ENCODE measurements around the gene IMPG1. TPM values are rescaled to one million over a fixed set of nuclear protein-coding genes. Genes with fewer than 3 reads are reported as not detected.

The IMPG1 gene
- total and polyA plus RNA-seq, 10 donors, result 0.02 to 0.10 TPM; not detected in 8

DNA sequence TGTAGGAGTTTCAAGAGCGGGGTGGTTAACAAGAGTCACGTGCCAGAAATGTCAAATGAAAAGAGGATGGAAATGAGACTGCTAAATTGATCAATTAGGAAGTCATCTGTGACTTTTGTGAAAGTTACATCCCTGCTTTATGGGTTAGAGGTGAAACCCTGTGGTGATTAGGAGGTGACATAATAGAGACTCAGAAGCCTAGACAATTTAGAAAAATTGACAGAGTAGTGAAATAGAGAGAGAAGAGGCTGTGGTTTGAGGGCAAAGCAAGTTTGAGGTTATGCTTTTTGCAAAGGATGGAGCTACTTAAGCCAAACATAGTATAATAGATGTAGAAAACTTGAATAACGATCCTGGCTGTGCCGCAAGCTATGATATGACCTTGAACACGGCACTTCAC, 71.8 kb downstream of the IMPG1 start:
- Histone ChIP-seq H3K36me3 (no peaks in the 10 kb centered on the region), H3K9me3 (no peaks in the 10 kb centered on the region), H3K4me1 (no peaks in the 10 kb centered on the region), H3K27ac (no peak overlapping the region), H3K27me3 (replicated peaks in 1 of 7) (no peaks in the 10 kb centered on the region), H3K4me3 (no peak overlapping the region)
- WGBS, 5 donors, result 72 to 78% (median 74%) methylated on average over 5 of the region's 5 CpGs
- TF ChIP-seq POLR2A (IDR thresholded peaks at IDR 0.05), result no peak
- TF ChIP-seq, protein P1, sequence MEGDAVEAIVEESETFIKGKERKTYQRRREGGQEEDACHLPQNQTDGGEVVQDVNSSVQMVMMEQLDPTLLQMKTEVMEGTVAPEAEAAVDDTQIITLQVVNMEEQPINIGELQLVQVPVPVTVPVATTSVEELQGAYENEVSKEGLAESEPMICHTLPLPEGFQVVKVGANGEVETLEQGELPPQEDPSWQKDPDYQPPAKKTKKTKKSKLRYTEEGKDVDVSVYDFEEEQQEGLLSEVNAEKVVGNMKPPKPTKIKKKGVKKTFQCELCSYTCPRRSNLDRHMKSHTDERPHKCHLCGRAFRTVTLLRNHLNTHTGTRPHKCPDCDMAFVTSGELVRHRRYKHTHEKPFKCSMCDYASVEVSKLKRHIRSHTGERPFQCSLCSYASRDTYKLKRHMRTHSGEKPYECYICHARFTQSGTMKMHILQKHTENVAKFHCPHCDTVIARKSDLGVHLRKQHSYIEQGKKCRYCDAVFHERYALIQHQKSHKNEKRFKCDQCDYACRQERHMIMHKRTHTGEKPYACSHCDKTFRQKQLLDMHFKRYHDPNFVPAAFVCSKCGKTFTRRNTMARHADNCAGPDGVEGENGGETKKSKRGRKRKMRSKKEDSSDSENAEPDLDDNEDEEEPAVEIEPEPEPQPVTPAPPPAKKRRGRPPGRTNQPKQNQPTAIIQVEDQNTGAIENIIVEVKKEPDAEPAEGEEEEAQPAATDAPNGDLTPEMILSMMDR (IDR thresholded peaks at IDR 0.05 in 8 of 11, conservative IDR thresholded peaks at IDR 0.05 in 3 of 11), result no peak
- no peak for TF ChIP-seq POLR2AphosphoS5 (IDR thresholded peaks at IDR 0.05)
- intact Hi-C loops (cut with DNase I; ENCODE audit: low total_unique reads), result no loop called here
- no peak for DNase-seq

DNA sequence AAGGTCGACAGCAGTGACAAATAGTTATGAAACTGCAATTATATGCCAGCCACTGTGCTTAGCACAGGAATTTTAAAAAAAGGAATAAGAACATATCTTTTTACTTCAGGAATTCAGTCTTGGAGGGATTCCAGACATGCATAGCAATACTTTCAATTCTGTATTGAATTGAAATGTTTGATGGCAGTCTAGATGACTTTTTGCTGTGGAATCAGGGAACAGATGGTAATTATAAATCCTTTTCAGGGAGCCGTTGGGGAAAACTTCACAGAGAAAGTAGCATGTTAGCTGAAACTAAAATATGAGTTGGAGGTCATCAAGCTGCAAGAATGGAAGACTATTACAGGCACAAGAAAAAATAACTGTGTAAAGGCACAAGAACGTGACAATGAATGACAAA, 74.8 kb downstream of the IMPG1 start:
- Histone ChIP-seq H3K9me3 (no peaks in the 10 kb centered on the region), H3K4me3 (no peak overlapping the region), H3K27ac (no peak overlapping the region), H3K27me3 (replicated peaks in 1 of 7) (no peaks in the 10 kb centered on the region), H3K36me3 (no peaks in the 10 kb centered on the region), H3K4me1 (no peaks in the 10 kb centered on the region)
- TF ChIP-seq POLR2A (IDR thresholded peaks at IDR 0.05) (no peak), POLR2AphosphoS5 (IDR thresholded peaks at IDR 0.05) (no peak)
- TF ChIP-seq, protein P1 (IDR thresholded peaks at IDR 0.05 in 8 of 11, conservative IDR thresholded peaks at IDR 0.05 in 3 of 11), result no peak
- no peak for DNase-seq
- WGBS, 5 donors, result 44 to 65% (median 55%) methylated on average over 3 of the region's 3 CpGs
- intact Hi-C loops (cut with DNase I; ENCODE audit: low total_unique reads), result no loop called here

- no peak for DNase-seq
- intact Hi-C loops (cut with DNase I; ENCODE audit: low total_unique reads), result no loop called here
- no peaks in the 10 kb centered on the region for H3K27me3 ChIP-seq (replicated peaks in 1 of 7)
- H3K9me3 ChIP-seq, result no peaks in the 10 kb centered on the region
- H3K27ac ChIP-seq, result no peak overlapping the region
- H3K4me1 ChIP-seq, result no peaks in the 10 kb centered on the region
- TF ChIP-seq, protein P1 (IDR thresholded peaks at IDR 0.05 in 8 of 11, conservative IDR thresholded peaks at IDR 0.05 in 3 of 11), result no peak
- no peak for TF ChIP-seq POLR2A (IDR thresholded peaks at IDR 0.05)
- no peak for TF ChIP-seq POLR2AphosphoS5 (IDR thresholded peaks at IDR 0.05)
- WGBS, 5 donors, result 50 to 53% (median 52%) methylated on average over 6 of the region's 6 CpGs
- no peaks in the 10 kb centered on the region for H3K36me3 ChIP-seq
- H3K4me3 ChIP-seq, result no peak overlapping the region
Measured at GRCh38 chr6:75993236-75994162, 79.0 kb downstream of the IMPG1 start.

DNA sequence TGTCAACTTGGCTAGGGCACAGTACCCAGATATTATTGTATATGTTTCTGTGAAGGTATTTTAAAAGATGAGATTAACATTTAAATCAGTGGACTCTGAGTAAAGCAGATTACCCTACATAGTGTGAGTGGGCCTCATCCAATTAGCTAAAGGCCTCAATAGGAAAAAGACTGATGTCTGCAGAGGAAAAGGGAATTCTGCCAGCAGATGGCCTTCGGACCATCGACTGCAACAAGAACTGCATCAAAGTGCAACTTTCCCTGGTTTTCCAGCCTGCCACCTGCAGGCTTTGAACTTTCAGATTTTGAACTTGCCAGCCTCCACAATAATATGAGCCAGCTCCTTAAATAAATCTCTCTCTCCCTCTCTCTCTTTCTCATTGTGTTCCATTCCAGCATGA, 80.5 kb downstream of the IMPG1 start:
- no peak for TF ChIP-seq POLR2A (IDR thresholded peaks at IDR 0.05)
- TF ChIP-seq, protein P1 (IDR thresholded peaks at IDR 0.05 in 8 of 11, conservative IDR thresholded peaks at IDR 0.05 in 3 of 11), result no peak
- TF ChIP-seq POLR2AphosphoS5 (IDR thresholded peaks at IDR 0.05), result no peak
- Histone ChIP-seq H3K9me3 (peaks cover 0 to 5% (median 0%) of the 10 kb centered on the region in 8 donors), H3K27me3 (replicated peaks in 1 of 7) (no peaks in the 10 kb centered on the region), H3K27ac (no peak overlapping the region), H3K4me3 (no peak overlapping the region), H3K36me3 (no peaks in the 10 kb centered on the region), H3K4me1 (no peaks in the 10 kb centered on the region)
- DNase-seq, result no peak
- intact Hi-C loops (cut with DNase I; ENCODE audit: low total_unique reads), result no loop called here
- WGBS, 5 donors, result 46 to 65% (median 58%) methylated on average over 2 of the region's 2 CpGs
